Activated CD4-positive, alpha-beta T cell treated with anti-CD3 and anti-CD28 coated beads, Interleukin-2, amount 50 U/mL, for 16 hours (primary cell): ENCODE measurements around the gene ADH7.
"Not testable (repeated sequence)": the region's sequence is repeated elsewhere in the genome, so short reads cannot be mapped to it uniquely, and the experiment has no call there.

ENCODE experiments used
- DNase-seq: peaks from one replicate; pipeline ENCODE4 v3.0.0-alpha.2; 2020

Gene ADH7

DNA sequence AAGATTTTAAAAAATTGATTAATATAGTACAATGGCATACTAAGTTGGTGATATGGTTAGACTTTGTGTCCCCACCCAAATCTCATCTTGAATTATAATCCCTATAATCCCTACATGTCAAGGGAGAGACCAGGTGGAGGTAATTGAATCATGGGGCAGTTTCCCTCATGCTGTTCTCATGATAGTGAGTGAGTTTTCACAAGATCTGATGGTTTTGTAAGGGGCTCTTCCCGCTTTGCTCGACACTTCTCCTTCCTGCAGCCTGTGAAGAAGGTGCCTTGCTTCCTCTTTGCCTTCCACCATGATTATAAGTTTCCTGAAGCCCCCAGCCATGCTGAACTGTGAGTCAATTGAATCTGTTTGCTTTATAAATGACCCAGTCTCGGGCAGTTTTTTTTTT lies 20.2 kb downstream of the ADH7 start:
- DNase-seq = not testable (repeated sequence)

DNA sequence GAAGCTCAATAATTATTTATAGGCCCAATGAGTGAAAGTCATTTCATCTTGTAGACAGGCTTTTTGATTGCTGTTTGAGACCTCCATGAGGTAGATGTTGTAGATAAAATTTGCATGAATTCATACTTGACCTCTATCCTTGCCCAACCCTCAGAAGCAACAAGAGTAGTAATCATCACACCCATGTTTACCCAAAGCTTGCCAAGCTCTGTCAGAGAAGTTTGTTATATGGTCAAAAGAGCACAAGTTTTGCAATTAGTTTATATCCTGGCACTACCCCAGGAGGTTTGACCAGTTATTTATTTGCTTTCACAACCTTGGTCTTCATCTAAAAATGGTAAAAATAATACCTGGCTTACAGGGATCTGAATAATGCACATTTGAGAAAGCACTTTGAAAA lies 20.7 kb downstream of the ADH7 start:
- no peak for DNase-seq

DNA sequence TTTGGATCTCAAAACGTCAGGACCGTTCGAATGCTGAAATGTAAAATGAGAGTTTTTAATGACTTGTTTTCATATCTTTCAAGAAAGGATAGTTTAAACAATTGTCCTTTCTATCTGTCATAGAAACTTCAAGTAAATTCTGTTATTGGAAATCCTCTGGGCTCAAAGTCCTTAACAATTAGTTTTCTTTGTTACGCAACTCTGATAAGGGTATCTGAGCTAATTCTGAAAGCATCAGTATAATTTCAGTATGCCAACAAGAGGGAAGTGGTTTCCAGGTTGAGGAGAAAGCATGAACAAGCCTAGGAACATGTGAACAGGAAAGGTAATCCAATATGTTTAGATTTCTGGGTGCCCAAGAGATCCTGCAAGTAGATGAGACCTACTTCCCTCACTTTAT lies 22.0 kb downstream of the ADH7 start:
- no peak for DNase-seq

DNA sequence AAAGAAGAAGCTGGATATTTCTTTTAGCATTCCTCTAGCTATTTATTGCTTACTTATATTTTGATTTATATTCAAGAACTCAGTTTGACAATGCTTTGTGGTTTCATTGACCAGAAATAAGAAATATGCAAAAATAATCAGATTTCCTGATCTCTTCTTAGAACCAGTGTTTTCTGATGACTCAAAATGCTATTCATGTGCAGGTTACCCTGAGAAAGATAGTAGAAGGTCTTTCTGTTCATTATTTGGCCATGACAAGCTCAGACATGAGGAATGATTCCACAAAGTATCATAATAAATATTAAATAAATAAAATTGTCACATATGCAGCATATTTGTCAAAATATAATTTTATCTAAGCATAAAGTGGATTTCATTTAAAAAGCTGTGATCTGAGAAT lies 24.1 kb downstream of the ADH7 start:
- peak; percentile 24 for DNase-seq

DNA sequence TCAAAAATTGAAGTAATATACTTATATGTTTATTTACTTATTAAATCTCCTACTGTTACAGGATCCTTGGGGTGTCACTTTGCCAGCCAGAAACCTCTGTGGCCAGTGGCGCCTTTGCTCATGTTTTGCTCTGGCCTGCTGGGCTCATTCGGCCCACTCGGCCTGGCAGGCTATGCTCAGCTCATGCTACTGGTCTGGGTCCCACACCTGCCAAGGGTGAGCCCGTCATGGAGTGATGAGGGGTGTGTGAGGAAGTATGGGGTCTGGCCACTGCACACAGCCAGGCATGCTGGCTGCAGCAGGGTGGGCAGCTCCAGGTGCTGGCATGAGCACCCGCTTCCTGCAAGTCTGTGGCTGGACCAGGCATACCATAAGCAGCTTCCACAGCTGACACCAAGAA lies 25.1 kb downstream of the ADH7 start:
- no peak for DNase-seq

DNA sequence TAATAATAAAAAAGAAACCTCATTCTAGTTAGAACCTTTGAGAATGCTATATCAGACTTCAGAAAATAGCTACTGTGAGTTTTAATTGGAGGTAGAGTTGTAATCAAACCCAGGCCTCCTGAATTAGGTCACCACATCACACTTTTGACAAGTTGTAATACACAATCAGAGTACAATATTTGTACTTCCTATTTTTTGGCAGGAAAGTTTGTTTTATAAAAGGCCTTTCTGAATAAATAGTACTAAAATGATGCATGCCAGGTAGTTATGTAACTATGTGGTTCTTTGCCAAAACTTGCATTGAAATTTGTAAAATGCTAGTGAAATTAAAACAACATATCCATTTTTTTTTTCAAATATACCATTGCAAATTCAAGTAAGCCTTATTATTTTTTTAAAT lies 26.8 kb downstream of the ADH7 start:
- DNase-seq = no peak

DNA sequence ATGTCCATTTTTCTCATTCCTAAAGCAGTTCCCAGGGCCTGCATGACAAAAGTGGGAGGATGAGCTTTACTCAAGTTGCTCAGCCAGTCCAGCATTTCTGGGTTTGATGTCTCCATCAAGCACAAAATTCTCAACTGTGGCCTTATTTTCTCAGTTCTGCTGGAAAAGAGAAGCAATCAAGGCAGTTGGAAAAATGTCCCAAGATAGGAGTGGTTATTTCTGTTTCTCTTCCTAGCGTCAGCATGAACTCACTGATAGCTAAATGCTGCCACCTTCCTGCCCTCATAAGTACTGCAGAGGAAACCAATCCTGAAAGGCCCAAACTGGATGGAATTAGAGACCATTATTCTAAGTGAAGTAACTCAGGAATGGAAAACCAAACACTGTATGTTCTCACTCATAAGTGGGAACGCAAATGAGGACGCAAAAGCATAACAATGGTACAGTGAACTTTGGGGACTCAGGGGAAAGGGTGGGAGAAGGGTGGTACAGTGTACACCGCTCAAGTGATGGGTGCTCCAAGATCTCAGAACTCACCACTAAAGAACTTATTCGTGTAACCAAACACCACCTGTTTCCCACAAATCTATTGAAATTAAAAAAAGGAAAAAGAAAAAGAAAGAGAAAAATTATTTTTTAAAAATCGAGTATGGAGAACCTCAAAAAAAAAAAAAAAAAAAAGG lies 29.6 kb downstream of the ADH7 start:
- DNase-seq = peak; percentile 67

DNA sequence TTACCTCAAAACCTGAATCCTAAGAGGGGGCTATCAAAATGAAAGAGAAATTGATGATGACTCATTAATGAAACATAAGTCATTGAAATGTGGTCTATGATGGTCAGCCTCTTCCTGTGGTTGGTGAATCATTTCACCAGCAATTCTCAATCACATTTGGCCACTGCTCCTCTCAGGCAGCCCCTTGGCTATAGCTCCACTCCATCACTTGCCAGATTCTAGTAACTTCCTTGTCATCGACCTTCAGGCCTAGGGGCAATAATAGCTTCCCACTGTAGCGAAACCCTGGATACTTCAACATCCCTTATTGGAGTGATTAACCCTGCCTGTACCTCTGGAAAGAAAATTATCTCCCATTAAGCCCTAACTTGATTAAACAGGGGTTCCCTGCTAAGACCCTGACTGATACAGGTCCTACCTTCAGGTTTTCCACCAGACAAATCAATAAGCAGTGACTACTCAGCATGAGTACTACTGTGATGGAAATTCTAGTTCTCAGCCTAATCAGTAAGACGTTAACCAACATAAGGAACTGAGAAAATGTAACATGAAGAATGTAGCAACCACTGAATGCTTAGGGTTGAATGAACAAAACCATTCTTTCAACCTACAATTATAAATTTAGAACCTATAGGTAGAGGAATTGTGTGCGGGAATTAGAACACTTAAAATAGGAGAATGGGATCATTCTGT lies 30.4 kb downstream of the ADH7 start:
- peak; percentile 77 for DNase-seq

DNA sequence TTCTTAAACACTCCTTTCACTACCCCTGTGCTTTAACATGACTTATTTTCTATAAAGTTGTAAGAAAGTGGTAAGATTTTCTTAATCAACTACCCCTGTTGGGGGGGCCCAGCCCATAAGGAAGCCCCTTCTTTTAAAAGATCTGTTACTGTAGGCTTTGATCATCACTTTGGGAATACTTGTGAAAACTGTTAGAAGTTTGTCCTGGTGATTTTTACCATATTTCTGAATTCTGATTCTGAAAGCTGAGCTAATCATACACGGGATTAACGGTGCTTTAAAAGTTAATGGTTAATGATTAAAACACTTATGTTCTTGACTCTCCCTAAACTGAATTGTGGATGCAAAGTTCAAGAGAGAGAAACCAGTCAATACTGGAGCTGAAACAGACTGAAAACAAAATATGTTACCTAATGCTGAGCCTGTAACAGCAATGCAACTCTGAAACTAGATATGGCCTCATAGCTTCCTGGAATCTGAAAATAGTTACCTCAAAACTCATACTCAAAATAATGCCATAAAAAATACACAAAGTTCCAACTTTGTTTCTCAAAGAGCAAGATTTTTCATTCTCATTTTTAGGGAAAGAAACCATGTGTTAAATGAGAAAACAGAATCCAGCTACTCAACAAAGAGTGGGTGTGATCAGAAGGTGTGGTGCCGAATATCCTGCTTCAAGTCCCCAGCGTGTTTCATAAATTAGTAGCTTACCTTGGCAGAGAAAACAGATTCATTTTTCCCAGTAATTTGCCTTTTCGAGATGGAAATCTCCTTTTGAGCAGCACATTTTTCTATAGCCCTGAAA lies 31.6 kb downstream of the ADH7 start:
- peak; percentile 46 for DNase-seq

DNA sequence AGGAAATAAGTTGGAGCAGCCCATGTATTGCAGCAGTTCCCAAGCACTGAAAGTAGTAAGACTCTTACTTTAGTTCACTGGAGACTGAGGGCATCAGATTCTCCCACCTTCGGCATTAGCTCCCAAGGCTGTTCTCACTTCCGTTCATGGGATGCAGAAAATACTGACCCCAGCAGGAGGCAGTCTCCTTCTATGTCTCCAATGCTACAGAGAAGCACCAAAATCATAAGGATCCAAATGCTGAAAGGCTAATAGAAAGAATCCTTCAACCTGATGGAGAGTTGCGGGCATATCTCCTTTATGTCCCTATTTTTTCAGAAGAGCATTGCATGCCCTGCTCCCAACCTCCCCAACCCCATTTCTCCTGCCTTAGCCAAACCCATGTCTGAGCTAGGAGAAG lies 32.4 kb downstream of the ADH7 start:
- no peak for DNase-seq

DNA sequence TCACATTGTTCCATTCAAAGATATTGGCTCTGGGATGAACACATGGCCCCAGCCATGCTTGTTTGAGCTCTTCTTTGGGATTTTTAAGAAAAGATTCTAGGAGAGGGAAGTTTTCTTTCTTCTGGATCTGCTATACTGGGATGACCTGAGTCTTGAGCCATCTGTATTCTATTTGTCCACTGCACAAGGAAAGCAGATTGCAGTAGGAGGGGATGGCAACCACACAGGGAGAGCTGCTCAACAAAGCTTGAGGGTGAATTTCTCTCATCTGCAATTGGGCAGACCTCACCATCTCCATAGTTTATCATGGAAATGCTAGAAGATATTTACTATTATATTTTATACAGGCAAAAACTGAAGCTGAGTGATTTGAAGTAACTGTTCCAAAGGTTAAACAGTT lies 34.3 kb downstream of the ADH7 start:
- DNase-seq = no peak

DNA sequence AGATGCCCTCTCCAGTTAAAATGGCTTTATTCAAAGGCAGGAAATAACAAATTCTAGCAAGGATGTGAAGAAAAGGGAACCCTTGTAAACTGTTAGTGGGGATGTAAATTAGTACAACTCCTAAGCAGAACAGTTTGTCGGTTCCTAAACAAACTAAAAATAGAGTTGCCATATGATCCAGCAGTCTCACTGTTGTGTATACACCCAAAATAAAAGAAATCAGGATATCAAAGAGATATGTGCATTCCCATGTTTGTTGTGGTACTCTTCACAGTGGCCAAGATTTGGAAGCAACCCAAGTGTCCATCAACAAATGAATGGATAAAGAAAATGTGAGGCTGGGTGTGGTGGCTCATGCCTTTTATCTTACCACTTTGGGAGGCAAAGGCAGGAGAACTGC lies 36.1 kb downstream of the ADH7 start:
- DNase-seq = no peak

DNA sequence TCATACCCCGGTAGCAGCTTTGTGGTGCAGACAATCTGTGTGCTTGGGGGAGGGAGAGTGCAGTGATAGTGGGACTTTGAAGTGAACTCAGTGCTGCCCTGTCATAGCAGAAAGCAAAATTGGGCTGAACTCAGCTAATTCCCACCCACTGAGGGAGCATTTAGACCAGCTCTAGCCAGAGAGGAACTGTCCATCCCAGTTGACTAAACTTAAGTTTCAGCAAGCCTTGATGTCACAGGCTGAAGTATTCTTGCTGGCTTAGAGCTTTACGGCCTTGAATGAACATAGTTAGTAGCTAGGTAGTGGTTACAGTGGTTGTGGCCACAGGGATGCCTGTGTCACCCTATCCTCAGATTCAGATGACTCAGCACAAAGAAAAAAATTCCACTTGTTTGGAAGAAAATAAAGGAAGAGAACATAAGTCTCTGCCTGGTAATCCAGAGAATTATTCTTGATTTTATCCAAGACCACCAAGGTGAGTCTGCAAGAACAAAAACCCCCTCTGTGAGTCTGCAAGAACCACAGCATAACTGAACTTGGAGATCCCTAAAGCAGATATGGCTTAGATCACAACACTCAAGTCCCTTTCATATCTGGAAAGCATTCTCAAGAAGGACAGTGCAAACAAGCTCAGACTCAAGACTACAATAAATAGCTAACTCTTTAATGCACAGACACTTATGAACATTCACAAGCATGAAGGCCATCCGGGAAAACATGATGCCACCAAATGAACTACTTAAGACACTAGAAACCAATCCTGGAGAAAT lies 39.4 kb downstream of the ADH7 start:
- DNase-seq = no peak

DNA sequence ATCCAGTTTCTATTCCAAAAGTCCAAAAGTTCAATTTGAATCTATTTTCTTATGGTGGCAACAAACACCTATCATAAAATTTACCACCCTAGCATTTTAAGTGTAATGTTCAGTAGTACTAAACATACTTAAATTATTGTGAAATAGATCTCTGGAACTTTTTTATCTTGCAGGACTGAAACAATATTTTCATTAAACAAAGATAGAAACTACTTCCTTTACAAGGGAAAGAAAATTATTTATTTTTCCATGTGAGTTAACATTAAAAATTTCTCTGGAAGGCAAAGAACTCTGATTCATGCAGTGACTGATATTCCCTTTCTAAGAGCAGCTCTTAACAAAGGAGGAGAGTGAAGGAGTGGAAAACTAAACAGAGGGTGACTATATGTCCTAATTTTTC lies 40.2 kb downstream of the ADH7 start:
- no peak for DNase-seq

DNA sequence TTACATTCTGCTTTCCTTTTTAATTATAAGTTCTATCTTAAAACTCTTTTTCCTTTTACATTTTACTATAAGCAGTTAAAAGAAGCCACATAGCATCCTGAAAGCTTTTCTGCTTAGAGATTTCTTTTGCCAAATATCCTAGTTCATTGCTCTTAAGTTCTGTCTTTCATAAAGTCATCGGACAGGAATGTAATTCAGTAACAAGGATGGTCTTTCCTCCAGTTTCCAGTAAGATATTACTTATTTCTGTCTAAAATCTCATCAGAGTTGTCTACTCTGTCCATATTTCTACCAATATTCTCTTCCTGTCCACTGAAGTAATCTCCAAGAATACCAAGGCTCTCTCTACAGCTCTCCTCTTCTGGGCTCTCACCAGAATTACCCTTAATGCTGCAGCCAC lies 45.1 kb downstream of the ADH7 start:
- DNase-seq = no peak

DNA sequence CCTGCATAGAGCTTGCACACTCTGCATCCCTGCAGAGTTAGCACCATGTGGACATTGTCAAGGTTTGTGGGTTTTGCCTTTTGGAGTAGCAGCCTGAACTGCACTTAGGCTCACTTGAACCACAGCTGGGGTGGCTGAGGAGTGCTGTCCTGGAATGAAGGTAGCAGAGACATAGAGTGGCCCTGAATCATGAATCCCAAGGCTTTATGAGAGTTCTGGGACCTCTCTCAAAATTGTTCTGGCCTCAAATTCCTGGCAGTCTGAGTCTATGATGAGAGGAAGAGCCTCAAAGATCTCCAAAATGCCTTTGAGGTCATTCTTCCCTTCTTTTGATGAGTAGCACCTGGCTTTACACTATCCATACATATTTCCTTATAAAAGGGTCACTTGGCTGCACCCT lies 45.5 kb downstream of the ADH7 start:
- no peak for DNase-seq

DNA sequence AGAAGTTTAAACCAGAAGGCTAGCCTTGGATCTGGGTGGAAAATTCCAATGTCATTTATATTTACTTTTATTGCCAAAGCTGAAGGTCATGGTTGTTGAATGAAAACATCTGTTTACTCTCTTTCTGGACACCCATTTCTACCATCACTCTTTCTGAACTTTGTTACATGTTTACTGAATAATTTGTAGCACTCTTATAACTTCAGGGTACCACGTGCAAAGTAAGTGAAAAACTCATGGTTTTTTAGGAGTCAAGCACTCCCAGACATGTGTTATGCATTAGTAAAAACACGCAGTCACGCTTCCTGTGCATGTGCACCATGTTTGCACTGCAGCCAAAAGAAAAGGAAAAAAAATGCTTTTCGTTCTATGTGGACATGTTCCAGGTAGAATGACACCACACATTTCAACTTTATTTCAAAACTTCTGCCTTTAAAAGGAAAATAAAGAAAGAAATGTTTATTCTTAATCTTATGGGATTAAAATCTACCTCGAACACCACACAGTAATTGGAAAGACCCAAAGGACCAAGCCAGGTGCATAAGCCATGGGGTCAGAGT lies 51.2 kb downstream of the ADH7 start:
- no peak for DNase-seq

DNA sequence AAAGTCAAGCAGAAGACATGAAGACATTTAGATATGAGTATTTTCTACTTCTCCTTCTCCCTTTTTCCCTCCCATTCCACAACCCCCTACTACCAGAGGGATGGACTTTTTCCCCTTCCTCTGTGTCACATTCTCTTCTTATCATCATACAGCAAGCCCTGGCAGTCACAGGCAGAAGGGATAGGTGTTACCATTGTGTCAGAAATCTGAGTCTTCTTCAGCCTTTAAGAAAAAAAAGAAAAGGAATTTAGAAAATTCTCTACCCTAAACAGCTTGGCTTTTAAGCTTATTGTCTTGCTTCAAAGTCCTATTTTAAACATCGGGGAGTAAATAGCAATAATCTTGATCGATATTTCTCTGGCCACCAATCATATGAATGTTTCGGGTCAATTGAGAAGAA lies 51.7 kb downstream of the ADH7 start:
- no peak for DNase-seq

DNA sequence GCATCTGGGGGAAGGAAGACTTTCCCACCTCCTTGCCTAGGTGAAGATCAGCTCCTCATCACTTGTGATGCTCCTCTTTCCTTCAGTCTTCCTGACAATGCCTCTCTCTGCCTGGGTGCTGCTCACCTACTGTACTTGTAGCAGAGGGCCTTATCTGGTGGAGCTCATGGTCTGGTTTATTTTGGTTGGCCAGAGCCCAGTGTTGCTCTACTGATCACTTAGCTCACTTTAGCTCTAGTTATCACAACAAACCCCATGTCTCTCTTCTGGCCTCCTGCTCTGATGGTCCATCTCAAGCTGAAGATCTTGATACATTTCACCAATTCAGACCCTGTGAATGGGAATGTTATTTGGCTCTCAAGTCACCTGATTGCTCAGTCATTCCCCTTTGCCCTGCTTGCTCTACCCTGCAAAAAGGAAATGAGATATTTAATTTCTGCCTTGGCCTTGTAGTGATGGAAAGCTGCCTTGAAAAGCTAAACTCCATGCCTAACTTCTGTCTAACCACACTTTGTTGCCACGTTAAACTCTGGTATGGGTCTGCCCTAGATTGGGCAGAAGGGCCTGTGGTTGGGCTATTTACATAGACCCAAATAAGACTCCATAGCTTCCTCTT lies 52.3 kb downstream of the ADH7 start:
- no peak for DNase-seq

DNA sequence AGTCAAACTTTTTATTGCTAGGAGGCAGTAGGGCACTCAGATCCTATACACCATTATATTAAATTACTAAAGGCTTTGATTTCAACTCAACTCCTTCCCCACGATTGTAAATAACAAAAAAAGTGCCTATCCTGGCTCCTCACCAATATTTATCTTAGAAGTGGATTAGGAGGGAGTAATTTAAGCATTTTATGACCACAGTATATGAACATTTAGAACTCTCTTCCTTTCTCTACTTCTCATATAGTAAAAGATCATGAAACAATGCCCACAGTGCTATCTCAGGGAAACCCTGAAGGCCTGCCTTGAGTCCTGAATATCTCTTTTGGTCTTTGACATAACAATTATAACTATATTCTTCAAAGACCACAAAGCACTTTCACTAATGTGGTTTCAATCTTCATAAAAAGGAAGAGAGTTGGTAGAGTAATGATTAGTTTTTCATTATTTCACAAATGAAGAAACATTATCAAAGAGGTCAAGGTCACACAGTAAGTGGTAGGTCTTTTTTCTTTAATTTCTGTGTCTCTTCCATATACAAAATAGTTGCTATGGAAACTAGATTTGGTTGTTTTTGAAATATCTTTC lies 53.5 kb downstream of the ADH7 start:
- DNase-seq = no peak

DNA sequence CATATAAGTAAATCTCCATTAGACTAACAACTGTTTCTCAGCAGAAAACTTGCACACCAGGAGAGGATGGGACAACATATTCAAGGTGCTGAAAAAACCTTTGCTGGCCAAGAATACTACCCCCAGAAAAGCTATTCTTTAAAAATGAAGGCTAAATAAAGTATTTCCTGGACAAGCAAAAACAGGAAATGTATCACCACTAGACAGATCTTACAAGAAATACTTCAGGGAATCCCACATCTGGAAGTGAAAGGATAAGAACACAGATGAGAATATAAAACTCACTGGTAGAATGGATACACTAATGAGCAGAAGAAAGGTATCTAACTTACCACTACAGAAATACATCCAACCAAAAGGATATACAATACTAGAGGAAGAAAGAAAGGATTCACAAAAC lies 55.6 kb downstream of the ADH7 start:
- DNase-seq = no peak

DNA sequence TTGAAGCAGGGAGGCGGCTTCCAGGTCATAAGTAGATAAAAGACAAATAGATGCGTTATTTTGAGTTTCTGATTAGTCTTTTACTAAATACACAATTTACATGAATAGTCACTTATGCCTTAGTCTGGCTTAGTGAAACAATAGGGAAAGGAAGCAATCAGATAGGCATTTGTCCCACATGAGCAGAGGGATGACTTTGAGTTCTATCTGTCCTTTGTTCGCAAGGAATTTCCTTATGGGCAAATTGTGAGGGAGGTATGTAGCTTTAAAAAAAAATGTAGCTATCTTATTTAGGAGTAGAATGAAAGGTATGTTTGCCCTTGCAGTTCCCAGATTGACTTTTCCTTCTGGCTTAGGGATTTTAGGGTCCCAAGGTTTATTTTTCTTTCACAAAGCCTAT lies 56.3 kb downstream of the ADH7 start:
- no peak for DNase-seq
